GM19193 (cell line): ENCODE results near the gene GAB1.

Source experiments
- POLR2A ChIP-seq: IDR thresholded peaks from 4 replicates; pipeline ENCODE4 v1.6.1; 2011; ENCODE audit not compliant: insufficient read depth, insufficient read length; ENCODE audit errors: extremely low read depth

Gene GAB1

DNA sequence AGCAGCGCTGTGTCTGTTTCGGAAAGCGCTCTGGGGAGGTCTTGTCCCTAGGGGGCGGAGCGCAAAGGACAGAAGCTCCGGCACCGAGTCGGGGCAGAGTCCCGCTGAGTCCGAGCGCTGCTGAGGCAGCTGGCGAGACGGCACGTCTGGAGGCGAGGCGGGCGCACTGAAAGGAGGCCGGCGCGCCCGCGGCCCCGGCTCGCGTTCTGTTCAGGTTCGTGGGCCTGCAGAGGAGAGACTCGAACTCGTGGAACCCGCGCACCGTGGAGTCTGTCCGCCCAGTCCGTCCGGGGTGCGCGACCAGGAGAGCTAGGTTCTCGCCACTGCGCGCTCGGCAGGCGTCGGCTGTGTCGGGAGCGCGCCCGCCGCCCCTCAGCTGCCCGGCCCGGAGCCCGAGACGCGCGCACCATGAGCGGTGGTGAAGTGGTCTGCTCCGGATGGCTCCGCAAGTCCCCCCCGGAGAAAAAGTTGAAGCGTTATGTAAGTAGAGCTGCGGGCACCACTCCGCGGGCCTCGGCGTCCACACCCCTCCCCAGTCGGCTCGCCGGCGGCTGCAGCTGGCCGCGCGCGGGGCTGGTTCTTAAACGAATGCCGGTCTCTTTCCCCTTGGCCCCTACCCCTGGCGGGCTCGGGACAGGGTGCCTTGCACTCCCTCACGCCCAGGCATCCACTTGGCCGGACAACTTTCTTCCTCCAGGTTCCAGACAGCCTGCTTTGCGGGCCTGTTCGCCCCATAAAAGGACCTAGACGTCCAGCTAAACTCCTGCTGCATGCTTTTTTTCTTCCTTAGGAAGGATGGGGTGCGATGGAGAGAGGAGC, at the start of gene GAB1:
TSS of gene GAB1 (plus strand) at position 96 of the 819 bp plus-strand sequence. CDS start at position 409, 313 bp downstream.
- TF ChIP-seq POLR2A: peak; percentile 36

DNA sequence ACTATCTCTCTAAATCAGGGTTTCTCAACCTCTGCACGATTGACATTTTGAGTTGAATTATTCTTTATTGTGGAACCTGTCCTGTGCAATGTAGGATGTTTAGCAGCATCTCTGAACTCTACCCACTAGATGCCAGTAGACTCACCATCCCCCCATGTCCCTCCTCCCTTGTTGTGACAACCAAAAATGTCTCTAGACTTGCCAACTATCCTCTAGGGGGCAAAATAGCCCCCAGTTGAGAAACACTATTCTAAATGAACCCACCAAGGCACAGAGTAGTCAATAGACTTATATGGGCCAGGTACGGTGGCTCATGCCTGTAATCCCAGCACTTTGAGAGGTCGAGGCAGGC, 49.1 kb upstream of the GAB1 start:
- no peak for TF ChIP-seq POLR2A

DNA sequence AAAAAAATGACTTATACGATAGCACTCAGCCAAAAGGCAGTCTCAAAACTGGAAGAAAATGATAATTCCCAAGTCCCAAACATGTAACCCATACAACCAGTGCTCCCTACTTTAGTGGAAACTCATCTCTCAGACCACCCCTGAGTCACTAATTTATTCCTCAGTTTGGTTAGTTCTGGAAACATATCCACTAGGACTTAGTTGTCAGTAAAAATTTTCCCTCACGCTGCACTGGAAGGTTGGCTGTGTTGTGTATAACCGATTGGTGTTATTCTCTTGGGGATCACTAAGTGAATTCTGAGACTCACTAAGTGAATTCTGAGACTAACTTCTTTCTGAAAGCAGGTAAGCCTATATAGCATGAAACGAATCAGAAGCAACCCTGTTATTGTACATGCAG, 48.5 kb upstream of the GAB1 start:
- no peak for TF ChIP-seq POLR2A

DNA sequence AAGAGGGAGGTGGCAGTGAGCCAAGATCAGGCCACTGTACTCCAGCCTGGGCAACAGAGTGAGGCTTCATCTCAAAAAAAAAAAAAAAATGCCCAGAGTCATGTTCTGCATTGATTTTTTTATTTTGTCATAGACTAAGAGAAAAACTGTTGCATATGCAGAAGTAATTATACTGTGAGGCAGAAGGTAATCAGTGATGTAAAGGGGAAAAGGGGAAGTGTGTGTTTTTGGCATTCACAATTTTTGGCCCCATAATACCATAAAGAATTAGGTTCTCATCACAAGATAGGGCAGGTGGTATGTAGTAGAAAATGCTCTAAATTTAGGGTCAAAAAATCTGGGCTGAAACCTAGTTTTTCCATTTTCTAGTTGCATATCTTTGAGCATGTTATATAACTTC, 47.3 kb upstream of the GAB1 start:
- TF ChIP-seq POLR2A: no peak

GRCh38 chr4:143291314-143291713, 45.4 kb upstream of the GAB1 start:
- no peak for TF ChIP-seq POLR2A

GRCh38 chr4:143292858-143293257, 43.8 kb upstream of the GAB1 start:
- TF ChIP-seq POLR2A: no peak

DNA sequence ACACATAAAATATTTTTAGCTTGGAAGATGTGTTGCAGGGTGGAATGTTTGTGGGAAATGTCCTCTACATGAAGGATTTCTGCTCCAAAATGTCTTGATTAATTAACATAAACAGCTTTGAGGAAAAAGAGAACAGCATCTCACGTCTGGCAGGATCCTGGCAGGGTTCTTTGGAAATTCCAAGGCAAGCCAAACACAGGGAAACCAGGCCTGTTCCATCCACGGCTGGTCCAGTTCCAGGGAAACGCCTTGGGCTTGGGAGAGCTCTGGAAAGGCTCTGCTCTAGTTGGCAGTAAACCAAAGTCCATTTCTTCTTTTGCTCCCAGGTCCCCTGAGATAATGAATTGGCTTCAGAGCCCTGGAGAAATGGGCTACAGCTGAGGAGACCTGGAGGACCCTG, 42.4 kb upstream of the GAB1 start:
- no peak for TF ChIP-seq POLR2A

DNA sequence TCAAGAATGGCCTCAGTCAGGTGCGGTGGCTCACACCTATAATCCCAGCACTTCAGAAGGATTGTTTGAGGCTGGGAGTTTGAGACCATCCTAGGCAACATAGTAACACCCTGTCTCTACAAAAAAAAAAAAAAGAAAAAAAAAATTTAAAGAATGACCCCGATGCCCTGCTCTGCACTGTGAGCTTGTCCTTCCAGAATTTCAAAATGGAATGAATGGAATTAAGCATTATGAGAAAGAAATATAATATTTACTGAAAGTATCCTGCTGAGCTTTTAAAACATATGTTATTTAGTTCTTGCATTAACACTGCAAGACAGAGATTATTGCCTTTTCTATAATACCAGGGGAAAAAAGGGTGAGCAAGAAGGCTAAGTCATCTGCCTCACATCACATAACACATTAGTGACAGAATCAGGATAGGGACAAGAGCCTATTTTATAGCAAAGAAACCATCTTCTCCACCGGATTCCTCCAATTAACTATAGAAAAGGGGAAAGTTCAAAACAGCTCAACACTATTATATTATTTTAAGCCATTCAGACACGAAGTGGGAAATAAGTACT, 41.9 kb upstream of the GAB1 start:
- TF ChIP-seq POLR2A: no peak

DNA sequence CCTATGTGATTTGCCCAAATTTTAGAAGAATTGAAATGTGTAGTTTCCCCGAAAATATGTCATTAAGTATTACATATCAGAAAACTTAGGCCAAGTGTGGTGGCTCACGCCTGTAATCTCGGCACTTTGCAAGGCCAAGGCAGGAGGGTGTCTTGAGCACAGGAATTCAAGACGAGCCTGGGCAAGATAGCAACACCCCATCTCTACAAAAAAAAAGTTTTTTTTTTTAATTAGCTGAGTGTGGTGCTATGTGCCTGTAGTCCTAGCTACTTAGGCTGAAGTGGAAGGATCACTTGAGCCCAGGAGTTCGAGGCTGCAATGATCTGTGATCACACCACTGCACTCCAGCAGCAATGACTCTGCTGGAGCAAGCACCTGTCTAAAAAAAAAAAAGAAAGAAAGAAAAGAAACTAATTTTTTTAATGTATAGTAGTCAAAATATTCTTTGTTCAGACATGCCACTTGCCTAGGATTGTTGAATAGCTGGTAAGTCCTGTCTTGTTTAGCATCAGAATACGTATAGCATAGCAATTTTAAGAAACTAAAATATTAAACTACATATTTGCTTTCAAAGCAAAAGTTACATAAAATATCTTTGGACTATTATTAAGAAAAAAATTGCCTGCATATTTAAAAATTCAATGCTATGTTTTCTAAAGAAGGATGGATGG, 40.1 kb upstream of the GAB1 start:
- TF ChIP-seq POLR2A: no peak

DNA sequence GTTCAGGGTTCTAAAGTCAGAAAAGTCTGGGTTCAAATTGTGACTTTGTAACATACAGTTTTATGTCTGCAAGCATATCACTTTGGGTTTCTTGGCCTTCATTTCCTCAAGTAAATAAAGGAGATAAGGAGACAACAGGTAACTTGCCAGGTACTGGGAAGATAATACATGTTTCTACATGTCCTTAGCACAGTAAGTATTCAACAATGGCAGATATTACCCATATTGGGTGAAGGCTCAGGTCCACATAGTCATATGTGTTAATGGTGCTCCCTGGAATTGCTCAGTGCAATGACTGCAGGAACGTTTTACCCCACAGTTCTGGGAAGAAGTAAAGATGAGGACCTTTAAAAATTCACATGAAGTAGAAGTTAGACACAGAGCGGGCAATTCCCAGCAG, 35.8 kb upstream of the GAB1 start:
- TF ChIP-seq POLR2A: no peak

DNA sequence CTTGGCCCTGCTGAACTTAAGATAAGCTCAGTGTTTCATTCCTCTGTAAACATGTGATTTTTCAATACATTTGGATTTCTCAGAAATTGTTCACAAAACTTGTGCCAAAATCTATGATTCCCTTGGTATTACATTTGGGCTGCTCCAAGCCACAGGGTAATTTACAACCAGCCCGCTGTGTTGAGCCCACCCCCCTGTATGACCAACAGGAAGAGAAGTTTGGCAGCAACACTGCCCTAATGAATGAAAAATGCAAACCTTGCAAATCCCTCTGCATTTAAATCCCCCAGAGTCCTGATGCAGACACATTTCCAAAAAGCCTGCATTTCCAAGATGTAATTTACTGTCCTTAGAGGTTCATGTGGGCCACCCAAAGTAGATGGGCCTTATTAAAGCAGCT, 34.1 kb upstream of the GAB1 start:
- TF ChIP-seq POLR2A: no peak

GRCh38 chr4:143306788-143307187, 29.9 kb upstream of the GAB1 start:
- TF ChIP-seq POLR2A: no peak

GRCh38 chr4:143307531-143307930, 29.1 kb upstream of the GAB1 start:
- TF ChIP-seq POLR2A: no peak

DNA sequence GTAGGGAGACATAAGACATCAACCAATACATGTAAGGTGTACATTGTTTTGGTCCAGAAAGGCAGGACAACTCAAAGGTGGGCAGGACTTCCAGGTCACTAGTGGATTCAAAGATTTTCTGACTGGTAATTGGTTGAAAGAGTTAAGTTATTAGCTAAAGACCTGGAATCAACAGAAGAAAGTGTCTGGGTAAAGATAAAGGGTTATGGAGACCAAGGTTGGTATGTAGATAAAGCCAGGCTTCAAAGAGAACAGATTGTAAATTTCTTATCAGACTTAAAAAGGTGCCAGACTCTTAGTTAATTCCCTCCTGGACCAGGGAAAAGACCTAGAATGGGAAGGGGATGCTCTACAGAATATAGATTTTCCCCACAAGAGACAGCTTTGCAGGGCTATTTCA, 28.3 kb upstream of the GAB1 start:
- TF ChIP-seq POLR2A: no peak

DNA sequence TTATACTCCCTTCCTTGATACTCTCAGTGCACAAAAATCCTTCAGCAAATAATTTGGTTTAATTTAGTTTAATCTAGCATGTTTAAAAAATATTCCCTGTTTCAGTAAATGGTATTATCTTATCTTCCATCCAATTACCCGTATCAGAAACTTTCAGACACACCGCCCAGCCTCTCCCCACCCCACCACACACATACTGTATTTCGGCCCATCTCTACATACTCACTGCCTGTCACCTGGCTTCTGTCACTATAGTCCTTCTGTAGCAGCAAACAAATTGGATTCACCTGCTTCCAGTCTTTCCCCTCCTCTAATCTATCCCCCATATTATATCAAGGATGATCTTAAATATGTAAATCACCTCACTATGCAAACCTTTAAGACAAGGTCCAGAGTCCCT, 24.8 kb upstream of the GAB1 start:
- no peak for TF ChIP-seq POLR2A

- no peak for TF ChIP-seq POLR2A
Measured at GRCh38 chr4:143313521-143313920, 23.2 kb upstream of the GAB1 start.
